ENCODE measurements around the gene GABRB3.

GABRB3 gene

GRCh38 chr15:26572602-26573350 is 200.1 kb downstream of the GABRB3 start:
- no peak overlapping the region for H3K4me2 ChIP-seq (ENCODE audit: low read length)
- H3K9me3 ChIP-seq (ENCODE audit: control insufficient read depth, low read length): no peaks in the 10 kb centered on the region
- no peaks in the 10 kb centered on the region for H3K27me3 ChIP-seq (ENCODE audit: control insufficient read depth, insufficient read depth, low read length)
- no peak for TF ChIP-seq CTCF (IDR thresholded peaks at IDR 0.05)
- H3K79me2 ChIP-seq: no peaks in the 10 kb centered on the region
- no peaks in the 10 kb centered on the region for H3K4me1 ChIP-seq
- H3K27ac ChIP-seq: no peak overlapping the region
- H3K36me3 ChIP-seq (ENCODE audit: control insufficient read depth, insufficient read depth, low read length): no peaks in the 10 kb centered on the region
- no peak overlapping the region for H3K4me3 ChIP-seq (ENCODE audit: low read depth, low read length)
- H2AFZ ChIP-seq: no peak overlapping the region
- H3K9ac ChIP-seq: no peak overlapping the region

- H3K9ac ChIP-seq: no peak overlapping the region
- no peaks in the 10 kb centered on the region for H3K4me1 ChIP-seq
- H3K9me3 ChIP-seq (ENCODE audit: control insufficient read depth, low read length): no peaks in the 10 kb centered on the region
- no peak overlapping the region for H3K27ac ChIP-seq
- H3K36me3 ChIP-seq (ENCODE audit: control insufficient read depth, insufficient read depth, low read length): no peaks in the 10 kb centered on the region
- H3K27me3 ChIP-seq (ENCODE audit: control insufficient read depth, insufficient read depth, low read length): no peaks in the 10 kb centered on the region
- H2AFZ ChIP-seq: no peak overlapping the region
- no peak for TF ChIP-seq CTCF (IDR thresholded peaks at IDR 0.05)
- no peak overlapping the region for H3K4me2 ChIP-seq (ENCODE audit: low read length)
- no peaks in the 10 kb centered on the region for H3K79me2 ChIP-seq
- no peak overlapping the region for H3K4me3 ChIP-seq (ENCODE audit: low read depth, low read length)
Observed at GRCh38 chr15:26571346-26571745, 201.5 kb downstream of the GABRB3 start.

- Histone ChIP-seq H3K27ac (no peak overlapping the region), H3K4me1 (no peaks in the 10 kb centered on the region), H3K9me3 (ENCODE audit: control insufficient read depth, low read length) (no peaks in the 10 kb centered on the region), H2AFZ (no peak overlapping the region), H3K27me3 (ENCODE audit: control insufficient read depth, insufficient read depth, low read length) (no peaks in the 10 kb centered on the region), H3K9ac (no peak overlapping the region), H3K36me3 (ENCODE audit: control insufficient read depth, insufficient read depth, low read length) (no peaks in the 10 kb centered on the region), H3K79me2 (no peaks in the 10 kb centered on the region), H3K4me2 (ENCODE audit: low read length) (no peak overlapping the region), H3K4me3 (ENCODE audit: low read depth, low read length) (no peak overlapping the region)
- TF ChIP-seq CTCF (IDR thresholded peaks at IDR 0.05): no peak
Observed at GRCh38 chr15:26565542-26565941, 207.3 kb downstream of the GABRB3 start.

GRCh38 chr15:26564361-26564760 is 208.5 kb downstream of the GABRB3 start:
- Histone ChIP-seq H2AFZ (no peak overlapping the region), H3K27ac (no peak overlapping the region), H3K4me1 (no peaks in the 10 kb centered on the region), H3K4me3 (ENCODE audit: low read depth, low read length) (no peak overlapping the region), H3K4me2 (ENCODE audit: low read length) (no peak overlapping the region), H3K36me3 (ENCODE audit: control insufficient read depth, insufficient read depth, low read length) (no peaks in the 10 kb centered on the region), H3K79me2 (no peaks in the 10 kb centered on the region), H3K9me3 (ENCODE audit: control insufficient read depth, low read length) (no peaks in the 10 kb centered on the region), H3K27me3 (ENCODE audit: control insufficient read depth, insufficient read depth, low read length) (no peaks in the 10 kb centered on the region), H3K9ac (no peak overlapping the region)
- no peak for TF ChIP-seq CTCF (IDR thresholded peaks at IDR 0.05)

- TF ChIP-seq CTCF (IDR thresholded peaks at IDR 0.05): no peak
- Histone ChIP-seq H3K36me3 (ENCODE audit: control insufficient read depth, insufficient read depth, low read length) (no peaks in the 10 kb centered on the region), H3K9me3 (ENCODE audit: control insufficient read depth, low read length) (no peaks in the 10 kb centered on the region), H3K79me2 (no peaks in the 10 kb centered on the region), H3K4me2 (ENCODE audit: low read length) (no peak overlapping the region), H3K4me3 (ENCODE audit: low read depth, low read length) (no peak overlapping the region), H2AFZ (no peak overlapping the region), H3K9ac (no peak overlapping the region), H3K4me1 (no peaks in the 10 kb centered on the region), H3K27ac (no peak overlapping the region), H3K27me3 (ENCODE audit: control insufficient read depth, insufficient read depth, low read length) (no peaks in the 10 kb centered on the region)
Observed at GRCh38 chr15:26562336-26562735, 210.5 kb downstream of the GABRB3 start.
